Stimulated activated CD4-positive, alpha-beta T cell treated with anti-CD3 and anti-CD28 coated beads, TNF-alpha, amount 100 ng/mL, for 24 hours (primary cell): Measurements from ENCODE around the gene STARD8.

Experiments used
- DNase-seq, 3 experiments: peaks; one replicate each; pipeline ENCODE4 v3.0.0-alpha.2; 2020; ENCODE audit warnings: low read depth in 3 of 3

STARD8 gene

GRCh38 chrX:68751372-68751771 is 103.9 kb downstream of the STARD8 start:
- DNase-seq: no peak

DNA sequence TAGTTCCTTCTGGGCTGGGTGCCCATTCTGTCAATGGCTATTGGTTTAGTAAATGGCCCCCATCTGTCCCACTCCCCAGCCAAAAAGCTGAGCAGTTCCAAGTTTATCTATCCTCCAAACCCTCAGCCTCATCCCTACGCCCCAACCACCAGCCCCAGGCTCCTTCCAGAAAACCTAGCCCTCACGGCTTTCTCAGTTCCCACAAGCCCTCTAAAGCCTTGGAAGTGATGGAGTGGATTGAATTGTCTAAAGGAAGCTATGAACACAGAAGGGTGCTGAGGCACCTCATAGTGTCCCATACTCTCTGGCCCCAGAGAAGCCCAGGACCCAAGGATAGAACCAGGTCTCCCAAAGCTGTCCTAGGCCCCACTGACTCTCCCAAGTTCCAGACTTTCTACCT is 105.8 kb downstream of the STARD8 start:
- no peak for DNase-seq

GRCh38 chrX:68754406-68754805 is 106.9 kb downstream of the STARD8 start:
- DNase-seq: no peak

- DNase-seq: no peak
Observed at GRCh38 chrX:68755616-68756125, 108.2 kb downstream of the STARD8 start.

GRCh38 chrX:68757331-68757730 is 109.9 kb downstream of the STARD8 start:
- no peak for DNase-seq

GRCh38 chrX:68757731-68758130 is 110.3 kb downstream of the STARD8 start:
- no peak for DNase-seq

GRCh38 chrX:68758671-68759070 is 111.2 kb downstream of the STARD8 start:
- no peak for DNase-seq

- DNase-seq: no peak
Observed at GRCh38 chrX:68761086-68761485, 113.6 kb downstream of the STARD8 start.

- no peak for DNase-seq
Observed at GRCh38 chrX:68762766-68763165, 115.3 kb downstream of the STARD8 start.

GRCh38 chrX:68763481-68763880 is 116.0 kb downstream of the STARD8 start:
- DNase-seq: no peak
